ENCODE data around the gene FCN3.
A peak's percentile ranks its signal among the peaks of the same experiment; 100 is the strongest.

The FCN3 gene

GRCh38 chr1:27358038-27358927, 16.3 kb downstream of the FCN3 start:
- DNase-seq (ENCODE audit: low read depth in 2 of 2) = no peak

DNA sequence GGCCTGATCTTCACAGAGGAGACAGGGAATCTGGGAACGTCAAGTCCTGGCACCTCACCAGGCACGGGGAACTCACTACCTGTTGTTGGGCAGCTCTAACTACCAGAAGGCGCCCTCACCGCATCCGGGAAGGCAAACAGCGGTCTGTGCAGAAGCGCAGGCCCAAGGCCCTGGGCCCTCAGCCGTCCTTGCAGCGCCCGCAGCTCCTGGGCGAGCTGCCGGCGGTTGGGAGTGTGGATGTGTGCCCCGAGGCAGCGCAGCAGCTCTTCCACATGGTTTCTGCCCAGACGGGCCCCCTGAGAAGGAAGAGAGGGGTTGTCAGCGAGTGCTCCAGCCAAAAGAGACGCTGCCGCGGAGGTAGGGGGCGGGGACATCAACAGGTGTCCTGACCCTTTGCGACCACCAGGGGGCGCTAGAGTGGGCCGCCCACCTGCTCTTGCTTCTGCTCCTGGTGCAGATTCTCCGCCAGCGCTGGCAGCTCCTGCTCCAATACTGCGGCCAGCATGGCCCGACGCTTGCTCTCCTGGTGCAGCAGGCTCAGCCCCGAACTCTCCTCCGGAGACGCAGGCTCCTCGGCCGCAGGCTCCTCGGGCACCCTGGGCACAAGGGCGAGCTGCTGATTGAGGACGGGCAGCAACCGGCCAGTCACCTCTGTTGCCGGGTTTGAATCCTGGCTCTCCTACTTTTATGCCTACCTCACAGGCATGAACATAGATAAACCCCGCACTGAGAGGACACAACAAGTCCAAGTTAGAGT, 17.2 kb downstream of the FCN3 start:
- DNase-seq (ENCODE audit: low read depth in 2 of 2) = peak; percentile 62 to 64

DNA sequence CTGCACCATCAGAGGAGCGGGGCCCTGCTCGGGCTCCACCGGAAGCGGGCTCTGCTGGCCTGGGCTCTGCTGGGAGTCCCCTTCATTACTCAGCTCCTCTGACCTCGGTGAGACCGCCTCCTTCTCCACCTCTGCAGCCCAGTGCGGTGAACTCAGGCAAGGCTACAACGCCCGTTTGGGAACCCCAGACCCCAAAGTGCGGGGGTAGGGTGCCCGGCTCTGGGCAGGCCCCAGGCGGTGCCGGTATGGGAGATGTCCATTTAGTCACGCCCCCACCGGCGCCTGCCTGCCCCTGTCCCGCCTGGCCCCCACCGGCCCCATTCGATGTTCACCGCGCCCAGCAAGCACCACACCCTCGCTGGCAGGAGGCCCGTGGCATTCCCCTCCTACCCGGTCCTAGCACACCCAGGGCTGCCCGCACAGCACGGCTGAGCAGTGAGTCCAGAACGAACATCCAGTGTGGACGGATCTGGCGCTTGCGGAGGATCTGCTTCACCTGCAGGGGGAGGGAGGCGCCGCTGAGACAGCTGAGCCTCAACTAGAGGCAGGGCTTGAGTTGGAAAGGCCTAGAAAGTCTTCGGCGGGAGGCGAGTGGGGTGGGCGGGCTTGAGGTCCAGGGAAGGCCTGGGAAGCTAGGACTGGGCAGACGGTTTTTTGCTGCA, 17.9 kb downstream of the FCN3 start:
- DNase-seq (ENCODE audit: low read depth in 2 of 2) = peak in 1 of 2 donors; percentile 14

GRCh38 chr1:27356277-27356618, 18.4 kb downstream of the FCN3 start:
- no peak for DNase-seq (ENCODE audit: low read depth in 2 of 2)

GRCh38 chr1:27355683-27356082, 18.9 kb downstream of the FCN3 start:
- no peak for DNase-seq (ENCODE audit: low read depth in 2 of 2)

DNA sequence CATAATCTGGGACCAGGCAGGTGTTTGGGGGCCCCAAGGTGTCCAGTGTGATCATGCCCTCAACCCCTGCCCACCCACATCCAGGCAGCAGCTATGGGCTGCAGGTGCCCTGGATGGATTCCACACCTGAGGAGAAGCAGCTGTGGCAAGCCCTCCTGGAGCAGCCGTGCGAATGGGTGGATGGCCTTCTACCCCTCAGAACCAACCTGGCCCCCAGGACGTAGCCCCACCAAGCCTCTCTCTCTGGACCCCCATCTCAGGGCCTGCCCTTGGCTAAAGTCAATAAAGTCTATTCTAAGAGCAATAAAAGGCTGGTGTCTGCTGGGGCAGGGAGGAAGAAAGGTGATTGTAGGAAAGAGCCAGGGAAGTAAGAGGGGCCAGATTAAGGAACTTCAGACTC, 21.0 kb downstream of the FCN3 start:
- DNase-seq (ENCODE audit: low read depth in 2 of 2) = no peak

DNA sequence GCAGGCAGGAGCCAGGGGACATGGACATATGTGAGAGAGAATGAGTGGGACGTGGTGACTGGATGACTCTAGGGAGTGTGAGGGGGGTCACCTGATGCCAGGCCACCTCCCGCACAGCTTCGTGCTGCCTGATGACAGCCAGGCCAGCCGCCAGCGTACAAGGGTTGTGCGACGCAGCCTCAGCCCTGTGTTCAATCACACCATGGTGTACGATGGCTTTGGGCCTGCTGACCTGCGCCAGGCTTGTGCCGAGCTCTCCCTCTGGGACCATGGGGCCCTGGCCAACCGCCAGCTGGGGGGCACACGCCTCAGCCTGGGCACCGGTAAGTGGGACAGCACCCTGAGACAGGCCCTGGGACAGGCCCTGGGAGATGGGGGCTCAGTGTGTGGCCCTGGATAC, 21.5 kb downstream of the FCN3 start:
- no peak for DNase-seq (ENCODE audit: low read depth in 2 of 2)

DNA sequence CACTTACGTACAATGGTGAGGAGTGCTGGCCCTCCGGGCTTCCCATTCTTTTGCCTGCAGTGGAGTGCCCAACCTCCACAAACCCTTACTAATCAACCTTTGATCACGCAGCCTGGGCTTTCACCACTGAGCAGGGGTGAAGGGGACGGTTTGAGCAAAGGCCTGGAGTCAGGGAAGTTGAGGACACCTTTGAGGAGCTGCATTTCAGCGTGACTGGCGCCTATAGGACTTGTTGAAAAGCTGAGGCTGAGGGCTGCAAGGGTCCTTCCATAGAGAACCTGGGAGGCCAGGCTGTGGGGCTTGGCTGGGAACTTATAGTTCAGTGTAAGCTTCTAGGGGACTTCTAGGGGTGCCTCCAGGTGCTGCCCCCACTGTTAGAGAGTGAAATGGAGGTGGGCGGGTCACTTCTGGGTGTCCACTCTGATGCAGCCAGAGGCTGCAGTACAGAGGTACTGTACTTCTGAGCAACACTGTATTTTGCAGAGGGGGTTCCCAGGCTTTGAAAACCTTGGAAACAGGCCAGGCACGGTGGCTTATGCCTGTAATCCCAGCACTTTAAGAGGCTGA, 23.0 kb downstream of the FCN3 start:
- no peak for DNase-seq (ENCODE audit: low read depth in 2 of 2)

DNA sequence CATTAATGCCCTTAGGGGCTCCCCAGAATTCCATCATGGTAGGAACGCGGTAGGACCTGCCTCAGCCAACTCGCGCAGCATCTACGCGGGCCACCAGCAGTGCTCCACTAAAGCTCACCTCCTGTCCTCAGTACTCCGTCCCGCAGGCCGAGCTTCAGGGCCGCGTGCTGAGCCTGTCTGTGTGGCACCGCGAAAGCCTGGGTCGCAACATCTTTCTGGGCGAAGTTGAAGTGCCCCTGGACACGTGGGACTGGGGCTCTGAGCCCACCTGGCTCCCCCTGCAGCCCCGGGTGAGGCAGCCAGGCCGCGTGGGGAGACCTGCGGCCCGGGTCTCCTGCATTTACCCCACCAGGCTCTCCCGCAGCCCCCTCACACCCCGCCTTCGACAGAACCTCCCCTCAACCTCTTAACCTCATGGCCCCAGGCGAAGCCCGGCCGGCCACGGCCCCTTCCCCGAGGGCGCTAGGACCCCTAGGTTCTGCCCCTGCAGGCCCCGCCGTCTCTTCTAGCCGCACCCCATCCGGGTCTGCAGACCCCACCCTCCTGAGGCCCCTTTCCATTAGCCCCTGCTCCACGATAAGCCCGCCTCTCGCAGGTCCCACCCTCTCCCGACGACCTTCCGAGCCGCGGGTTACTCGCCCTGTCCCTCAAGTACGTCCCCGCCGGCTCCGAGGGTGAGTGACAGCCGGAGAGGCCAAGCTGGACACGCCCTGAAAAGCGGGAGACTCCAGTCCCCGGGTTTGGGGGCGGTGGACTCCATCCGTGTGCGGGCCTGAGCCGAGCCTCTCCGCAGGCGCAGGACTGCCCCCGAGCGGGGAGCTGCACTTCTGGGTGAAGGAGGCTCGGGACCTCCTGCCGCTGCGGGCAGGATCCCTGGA, 23.7 kb downstream of the FCN3 start:
- DNase-seq (ENCODE audit: low read depth in 2 of 2) = no peak

GRCh38 chr1:27349784-27350662, 24.6 kb downstream of the FCN3 start:
- no peak for DNase-seq (ENCODE audit: low read depth in 2 of 2)

DNA sequence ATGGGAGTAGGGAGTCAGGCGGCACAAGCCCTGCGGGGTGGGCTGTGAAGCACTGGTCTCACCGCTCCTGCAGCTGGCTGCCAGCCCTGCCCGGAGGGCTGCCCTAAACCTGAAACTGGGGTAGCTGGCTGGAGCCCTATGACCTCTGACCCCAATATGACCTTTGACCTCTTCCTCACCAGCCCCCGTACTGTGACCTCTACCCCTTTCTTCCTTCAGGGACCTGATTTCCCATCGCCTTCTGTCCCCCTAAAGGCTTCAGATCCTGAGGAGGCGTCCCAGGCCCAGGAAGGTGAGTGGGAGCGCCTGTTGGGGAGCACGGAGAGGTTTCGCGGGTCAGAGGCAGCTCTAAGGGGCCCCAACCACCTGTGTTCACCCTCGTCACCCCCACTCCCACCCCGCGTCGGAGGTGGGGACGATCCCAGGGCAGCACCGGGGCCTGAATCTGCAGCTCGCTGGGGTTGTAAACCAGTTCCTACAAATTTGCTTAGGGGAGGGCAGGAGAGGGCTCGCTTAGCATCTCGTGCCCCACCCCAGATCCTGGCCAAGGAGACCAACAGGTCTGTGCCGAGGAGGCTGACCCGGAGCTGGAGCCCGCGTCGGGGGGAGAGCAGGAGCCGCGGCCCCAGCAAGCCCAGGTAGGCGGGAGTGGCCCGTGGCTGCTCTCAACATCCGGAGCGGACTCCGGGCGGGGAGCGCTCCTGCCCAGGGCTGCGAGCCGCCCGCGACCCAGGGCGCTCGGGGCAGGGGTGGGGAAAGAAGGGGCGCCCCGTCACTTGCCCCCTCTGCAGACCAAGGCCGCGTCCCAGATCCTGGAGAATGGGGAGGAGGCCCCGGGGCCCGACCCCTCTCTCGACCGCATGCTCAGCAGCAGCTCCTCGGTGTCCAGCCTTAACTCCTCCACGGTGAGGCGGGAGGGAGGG, 25.5 kb downstream of the FCN3 start:
- DNase-seq (ENCODE audit: low read depth in 2 of 2) = no peak

DNA sequence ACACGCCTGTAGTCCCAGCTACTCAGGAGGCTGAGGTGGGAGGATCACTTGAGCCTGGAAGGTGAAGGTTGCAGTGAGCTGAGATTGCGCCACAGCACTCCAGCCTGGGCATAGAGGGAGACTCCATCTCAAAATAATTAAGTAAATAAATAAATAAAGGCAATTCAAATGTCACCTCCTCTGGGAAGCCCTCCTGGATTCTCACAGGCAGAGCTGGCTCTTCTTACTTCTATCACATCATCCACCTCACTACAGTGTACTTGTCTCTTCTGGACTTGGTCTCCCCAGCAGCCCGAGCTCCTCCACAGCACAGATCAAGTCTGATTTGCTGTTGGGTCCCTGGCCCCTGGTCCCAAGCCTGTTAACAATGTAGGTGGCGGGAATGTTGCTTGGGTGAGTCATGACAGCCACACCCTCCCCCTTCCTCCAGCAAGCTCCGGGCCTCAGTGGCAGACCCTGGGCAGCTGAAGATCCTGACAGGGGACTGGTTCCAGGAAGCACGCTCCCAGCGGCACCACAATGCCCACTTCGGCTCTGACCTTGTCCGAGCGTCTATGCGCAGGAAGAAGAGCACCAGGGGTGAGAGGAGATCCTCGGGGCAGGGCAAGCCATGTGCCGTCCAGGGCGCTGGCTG, 27.5 kb downstream of the FCN3 start:
- DNase-seq (ENCODE audit: low read depth in 2 of 2) = no peak

- DNase-seq (ENCODE audit: low read depth in 2 of 2) = no peak
These were observed 28.3 kb downstream of the FCN3 start for GRCh38 chr1:27346357-27346756.

GRCh38 chr1:27345272-27345671, 29.4 kb downstream of the FCN3 start:
- no peak for DNase-seq (ENCODE audit: low read depth in 2 of 2)

DNA sequence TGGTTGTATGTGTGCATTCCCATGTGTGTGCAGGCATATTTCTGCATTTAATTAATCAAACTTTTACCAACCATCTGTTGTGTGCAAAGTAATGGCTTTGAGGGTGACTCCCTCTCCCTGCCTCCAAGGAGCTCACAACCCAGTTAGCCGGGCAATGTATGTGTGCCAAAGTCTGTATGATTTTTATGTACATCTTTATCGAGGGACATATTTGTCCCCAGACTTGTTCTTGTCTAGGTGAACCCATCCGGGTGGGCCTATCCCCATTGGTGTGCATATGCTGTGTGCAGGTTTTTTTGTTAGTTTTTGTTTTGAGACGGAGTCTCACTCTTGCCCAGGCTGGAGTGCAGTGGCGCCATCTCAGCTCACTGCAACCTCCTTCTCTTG, 31.0 kb downstream of the FCN3 start:
- no peak for DNase-seq (ENCODE audit: low read depth in 2 of 2)

DNA sequence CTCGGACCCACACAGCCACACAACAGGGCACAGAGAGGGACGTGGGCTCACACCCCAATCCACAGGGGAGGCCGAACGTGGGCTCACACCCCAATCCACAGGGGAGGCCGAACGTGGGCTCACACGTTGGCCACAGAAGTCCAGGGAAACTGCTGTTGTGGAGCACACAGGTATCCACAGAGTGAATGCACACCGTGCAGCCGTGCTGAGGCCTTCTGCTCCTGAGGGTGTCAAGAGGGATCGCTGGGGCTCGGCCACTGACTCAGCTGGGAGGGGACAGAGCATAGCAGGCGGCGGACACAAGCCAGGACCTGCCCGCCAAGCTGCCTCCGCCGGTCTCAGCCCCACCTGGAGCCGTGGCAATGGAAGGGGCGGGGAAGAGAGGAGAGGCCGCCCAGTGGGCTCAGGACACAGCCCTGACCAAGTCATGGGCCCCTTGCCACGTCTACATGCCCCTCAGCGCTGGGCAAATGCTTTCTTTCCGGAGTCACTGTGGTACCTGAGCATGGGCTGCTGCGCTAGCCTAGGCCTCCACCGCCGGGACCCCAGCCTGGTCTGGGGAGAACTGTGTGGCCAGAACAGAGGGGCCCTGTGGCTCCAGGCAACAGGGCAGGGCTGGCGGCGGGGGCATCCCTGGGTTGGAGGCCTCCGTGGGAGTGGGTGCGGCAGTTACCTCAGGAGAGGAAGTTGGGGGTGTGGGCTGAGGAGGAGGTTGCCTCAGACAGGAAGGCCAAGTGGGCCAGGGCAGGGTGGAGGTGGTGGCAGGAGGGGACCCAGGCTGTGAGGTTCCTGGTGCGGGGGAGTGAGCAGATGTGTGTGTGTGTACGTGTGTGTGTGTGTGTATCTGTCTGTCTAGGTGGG, 31.6 kb downstream of the FCN3 start:
- DNase-seq (ENCODE audit: low read depth in 2 of 2) = peak; percentile 80 to 81

GRCh38 chr1:27342391-27342777, 32.2 kb downstream of the FCN3 start:
- DNase-seq (ENCODE audit: low read depth in 2 of 2) = peak in 1 of 2 donors; percentile 16
